IMR-90 (cell line): ENCODE results near the gene CTCF. TPM values are rescaled to one million over a fixed set of nuclear protein-coding genes. Genes with fewer than 3 reads are reported as not detected.

Experiments
- ATAC-seq: fragments of 200-7000 bp; cut with Tn5 transposase; 2 replicates; pipeline ENCODE4 v1.9.1; 2020; ENCODE audit warnings: low read depth, mild to moderate bottlenecking, moderate library complexity
- BruUV-seq: library from RNA; stranded (reverse); fragments of 400-500 nt; replicated peaks from 2 replicates; lab custom pipeline; 2021; lab: Mats Ljungman, UMichigan
- CTCF ChIA-PET: fragments of 300-600 bp; formaldehyde crosslinking; extraction: SDS; loops from one replicate; lab custom pipeline; 2021; ENCODE audit warnings: antibody characterized with exemption; lab: Yijun Ruan, JAX
- POLR2A ChIA-PET: fragments of 300-600 bp; sonication (Branson Sonifier 250); formaldehyde crosslinking; loops from one replicate; lab custom pipeline; 2022; ENCODE audit warnings: antibody characterized with exemption; ENCODE audit not compliant: unreplicated experiment; lab: Charles Lee
- DNase-seq: peaks from one replicate; pipeline ENCODE4 v3.0.0; 2013
- H2AFZ ChIP-seq: replicated peaks from 2 replicates; pipeline ENCODE3; 2013; ENCODE audit warnings: low read length, mild to moderate bottlenecking; ENCODE audit not compliant: poor library complexity
- H2AK5ac ChIP-seq: 2 replicates; pipeline ENCODE4 v1.6.1; 2013; ENCODE audit warnings: low read depth, low read length, inconsistent platforms
- H2AK9ac ChIP-seq: replicated peaks from 2 replicates; pipeline ENCODE3; 2013; ENCODE audit warnings: mild to moderate bottlenecking, low read depth, low read length, moderate library complexity; ENCODE audit not compliant: poor library complexity
- H2BK120ac ChIP-seq: 2 replicates; pipeline ENCODE4 v1.6.1; 2013; ENCODE audit warnings: low read depth, low read length, inconsistent platforms
- H2BK15ac ChIP-seq: 3 replicates; pipeline ENCODE4 v1.6.1; 2013; ENCODE audit warnings: low read depth, low read length, inconsistent platforms
- H2BK20ac ChIP-seq: 2 replicates; pipeline ENCODE4 v1.6.1; 2013; ENCODE audit warnings: low read depth, mild to moderate bottlenecking, inconsistent platforms, low read length, moderate library complexity
- H2BK5ac ChIP-seq: 2 replicates; pipeline ENCODE4 v1.6.1; 2013; ENCODE audit warnings: mild to moderate bottlenecking, low read depth, low read length, inconsistent platforms; ENCODE audit not compliant: poor library complexity, severe bottlenecking
- H3K14ac ChIP-seq: replicated peaks from 2 replicates; pipeline ENCODE4 v1.6.1; 2013; ENCODE audit warnings: low read depth, low read length, inconsistent platforms
- H3K18ac ChIP-seq: 2 replicates; pipeline ENCODE4 v1.6.1; 2013; ENCODE audit warnings: low read depth, low read length, control low read depth
- H3K23ac ChIP-seq: 2 replicates; pipeline ENCODE4 v1.6.1; 2013; ENCODE audit warnings: low read depth, low read length, inconsistent platforms
- H3K27ac ChIP-seq: 2 replicates; pipeline ENCODE4 v1.5.1; 2013; ENCODE audit warnings: mild to moderate bottlenecking, control low read depth, low read length; ENCODE audit not compliant: insufficient read depth
- H3K27me3 ChIP-seq: 2 replicates; pipeline ENCODE4 v1.6.1; 2013; ENCODE audit warnings: low read length; ENCODE audit not compliant: control insufficient read depth, insufficient read depth
- H3K36me3 ChIP-seq: 2 replicates; pipeline ENCODE4 v1.6.1; 2013; ENCODE audit warnings: low read length, mixed read lengths; ENCODE audit not compliant: control insufficient read depth, insufficient read depth
- H3K4ac ChIP-seq: 2 replicates; pipeline ENCODE4 v1.6.1; 2013; ENCODE audit warnings: low read depth, low read length, inconsistent platforms
- H3K4me1 ChIP-seq: 2 replicates; pipeline ENCODE4 v1.6.1; 2013; ENCODE audit warnings: low read length, mixed read lengths; ENCODE audit not compliant: control insufficient read depth, insufficient read depth
- H3K4me2 ChIP-seq: 2 replicates; pipeline ENCODE4 v1.6.1; 2013; ENCODE audit warnings: low read depth, mild to moderate bottlenecking, control low read depth, low read length, moderate library complexity
- H3K4me3 ChIP-seq: 2 replicates; pipeline ENCODE4 v1.5.1; 2013; ENCODE audit warnings: low read depth, mild to moderate bottlenecking, control low read depth, low read length, moderate library complexity; ENCODE audit not compliant: insufficient read depth
- H3K56ac ChIP-seq: 2 replicates; pipeline ENCODE4 v1.6.1; 2013; ENCODE audit warnings: low read length, inconsistent platforms; ENCODE audit not compliant: insufficient read depth; ENCODE audit errors: extremely low read depth
- H3K79me1 ChIP-seq, 2 experiments: 2 replicates each; pipeline ENCODE4 v1.6.1; 2013; ENCODE audit warnings: low read length in 2 of 2, inconsistent platforms in 1 of 2, low read depth in 1 of 2
- H3K9ac ChIP-seq: 2 replicates; pipeline ENCODE4 v1.6.1; 2013; ENCODE audit warnings: low read depth, low read length, control low read depth
- H3K9me1 ChIP-seq: 2 replicates; pipeline ENCODE4 v1.6.1; 2013; ENCODE audit warnings: low read length, inconsistent platforms; ENCODE audit not compliant: insufficient read depth
- H3K9me3 ChIP-seq: 2 replicates; pipeline ENCODE4 v1.6.1; 2013; ENCODE audit warnings: low read length; ENCODE audit not compliant: control insufficient read depth, insufficient read depth
- H4K20me1 ChIP-seq: 2 replicates; pipeline ENCODE4 v1.6.1; 2013; ENCODE audit warnings: low read length, inconsistent platforms; ENCODE audit not compliant: insufficient read depth
- H4K5ac ChIP-seq: 2 replicates; pipeline ENCODE4 v1.6.1; 2013; ENCODE audit warnings: mild to moderate bottlenecking, low read depth, low read length, control low read depth
- H4K8ac ChIP-seq, 2 experiments: 2 replicates each; pipeline ENCODE4 v1.6.1; 2013; ENCODE audit warnings: low read depth in 2 of 2, low read length in 2 of 2, control low read depth in 1 of 2, inconsistent platforms in 1 of 2
- H4K91ac ChIP-seq: 2 replicates; pipeline ENCODE4 v1.6.1; 2013; ENCODE audit warnings: low read depth, low read length, inconsistent platforms; ENCODE audit not compliant: insufficient read depth
- BHLHE40 ChIP-seq: fragments of 150-350 bp; IDR thresholded peaks from 2 replicates; pipeline ENCODE4 v1.6.1; 2016; ENCODE audit warnings: mild to moderate bottlenecking, low read depth, low read length
- CHD1 ChIP-seq: IDR thresholded peaks from 2 replicates; pipeline ENCODE4 v1.6.1; 2012; ENCODE audit warnings: low read depth, low read length, improper control_type of control experiment
- WGBS, 2 experiments: methylation state at CpG; one replicate each; pipeline versions ENCODE4 v1.1.5 to v1.1.7; 2013; ENCODE audit warnings: missing lambda C conversion rate in 2 of 2; ENCODE audit not compliant: insufficient read length in 1 of 2; ENCODE audit errors: extremely low coverage in 2 of 2; 5-methylcytosine and 5-hydroxymethylcytosine counted together
- dilution Hi-C: fragments of 300-500 bp; cut with HindIII; formaldehyde crosslinking; loops from one replicate; pipeline ENCODE4 v1.14.3; 2018; ENCODE audit warnings: low sequenced_read_pairs; ENCODE audit not compliant: unreplicated experiment
- in situ Hi-C: fragments of 300-500 bp; cut with MboI; formaldehyde crosslinking; loops from 3 replicates; pipeline ENCODE4 v1.14.3; 2019; ENCODE audit warnings: low sequenced_read_pairs, inconsistent platforms, mixed read lengths
- intact Hi-C: fragments of 100-400 bp; cut with micrococcal nuclease; formaldehyde crosslinking; loops from 2 replicates; pipeline ENCODE4 v1.10.0; 2022
- polyA plus RNA-seq, 3 experiments: library from polyadenylated mRNA; depleted of rRNA; stranded (reverse); fragments of >200 nt; gene quantifications; 2 replicates each; pipeline ENCODE4 v1.2.3, GENCODE V29; 2012; ENCODE audit warnings: low replicate concordance in 1 of 3
- total RNA-seq: library from RNA; depleted of rRNA; stranded (reverse); fragments of >200 nt; gene quantifications from 2 replicates; pipeline ENCODE4 v1.2.3, GENCODE V29; 2012
- TF ChIP-seq, protein P1 (sequence below): fragments of 150-350 bp; IDR thresholded peaks from 2 replicates; pipeline ENCODE4 v1.6.1; 2016; ENCODE audit warnings: low read depth, mild to moderate bottlenecking, low read length, moderate library complexity, borderline replicate concordance

Gene CTCF
- total and polyA plus RNA-seq, 2 of the 4 experiments (the other 2 are of a cell fraction), result 16.1 to 22.8 TPM

- in situ Hi-C loops, result loop anchor here (25.0 kb wide), 1 partner anchor 392 kb away; the partner anchor contains the start of genes CTRL, LCAT and PSMB10
- Histone ChIP-seq H3K27ac (no peak overlapping the region), H2BK5ac (no peak overlapping the region), H4K8ac (no peak overlapping the region), H2BK120ac (no peak overlapping the region), H3K27me3 (no peaks in the 10 kb centered on the region), H3K18ac (no peak overlapping the region), H3K79me1 (peaks cover 3 to 53% of the 10 kb centered on the region in 2 experiments), H2AK5ac (no peak overlapping the region), H3K4me2 (no peak overlapping the region), H3K36me3 (peaks cover 73% of the 10 kb centered on the region), H4K5ac (no peak overlapping the region), H3K4ac (no peak overlapping the region), H3K4me3 (no peak overlapping the region), H3K4me1 (no peaks in the 10 kb centered on the region), H2BK15ac (no peak overlapping the region), H3K23ac (no peak overlapping the region), H4K91ac (no peak overlapping the region), H2AFZ (no peak overlapping the region), H4K20me1 (peaks cover 60% of the 10 kb centered on the region), H3K9me3 (no peaks in the 10 kb centered on the region), H2AK9ac (no peak overlapping the region), H3K9me1 (peaks cover 15% of the 10 kb centered on the region), H2BK20ac (no peak overlapping the region), H3K56ac (no peak overlapping the region), H3K9ac (no peak overlapping the region), H3K14ac (no peak overlapping the region)
- intact Hi-C loops, result no loop called here
- ChIA-PET POLR2A (no interaction called here), CTCF (no interaction called here)
- no peak for TF ChIP-seq CHD1
- TF ChIP-seq, protein P1, sequence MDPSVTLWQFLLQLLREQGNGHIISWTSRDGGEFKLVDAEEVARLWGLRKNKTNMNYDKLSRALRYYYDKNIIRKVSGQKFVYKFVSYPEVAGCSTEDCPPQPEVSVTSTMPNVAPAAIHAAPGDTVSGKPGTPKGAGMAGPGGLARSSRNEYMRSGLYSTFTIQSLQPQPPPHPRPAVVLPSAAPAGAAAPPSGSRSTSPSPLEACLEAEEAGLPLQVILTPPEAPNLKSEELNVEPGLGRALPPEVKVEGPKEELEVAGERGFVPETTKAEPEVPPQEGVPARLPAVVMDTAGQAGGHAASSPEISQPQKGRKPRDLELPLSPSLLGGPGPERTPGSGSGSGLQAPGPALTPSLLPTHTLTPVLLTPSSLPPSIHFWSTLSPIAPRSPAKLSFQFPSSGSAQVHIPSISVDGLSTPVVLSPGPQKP, result no peak
- TF ChIP-seq BHLHE40, result no peak
- 88% methylated on average over 5 of the region's 14 CpGs; no CpG with 5 or more reads in 1 of the 2 experiments for WGBS, 2 experiments
- dilution Hi-C loops, result no loop called here
- no peak for DNase-seq
- ATAC-seq, result no peak
- no TSS peak for BruUV-seq
These were observed 16.7 kb upstream of the CTCF start for GRCh38 chr16:67545665-67546024.
